ENCODE measurements around the gene ETS1. TPM values are rescaled to one million over a fixed set of nuclear protein-coding genes. Genes with fewer than 3 reads are reported as not detected.

The ETS1 gene
- total and polyA plus RNA-seq, 4 donors = 20.7 to 154 (median 78.7) TPM

DNA sequence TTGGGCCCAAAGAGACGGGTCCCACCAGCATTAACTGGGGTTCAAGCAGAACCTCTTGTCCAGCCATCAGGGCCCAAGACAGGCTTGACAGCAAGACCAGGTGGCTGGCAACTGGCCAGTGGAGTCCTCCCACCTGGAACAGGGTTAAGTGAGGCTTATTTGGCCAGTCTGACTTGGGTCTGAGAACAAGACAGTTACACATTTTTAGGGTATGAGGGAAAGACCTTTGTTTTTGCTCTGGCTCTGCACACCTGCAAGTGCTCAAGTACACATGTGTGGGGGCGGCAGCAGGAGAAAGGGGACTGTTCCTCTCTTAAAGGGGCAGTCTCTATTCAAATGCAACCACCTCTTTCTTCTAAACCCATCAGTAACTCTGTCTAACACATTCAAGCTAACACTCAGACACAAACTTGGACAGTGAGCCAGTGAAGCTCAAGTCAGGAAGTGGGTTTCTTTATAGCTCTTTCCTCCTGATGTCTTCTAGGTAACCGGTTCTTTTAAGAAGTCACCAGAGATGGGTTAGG is 116.2 kb downstream of the ETS1 start:
- Histone ChIP-seq H3K9me3 (ENCODE audit: control insufficient read depth in 4 of 4, insufficient read depth in 3 of 4, low read length in 3 of 4) (no peaks in the 10 kb centered on the region), H3K27me3 (ENCODE audit: control insufficient read depth in 3 of 3, insufficient read depth in 3 of 3, low read length in 2 of 3) (no peaks in the 10 kb centered on the region), H3K9ac (ENCODE audit: insufficient read depth in 1 of 2, low read length in 2 of 2) (no peak overlapping the region), H3K36me3 (ENCODE audit: control insufficient read depth in 4 of 4, insufficient read depth in 4 of 4, low read length in 4 of 4) (peaks cover 0 to 33% (median 23%) of the 10 kb centered on the region in 4 donors), H3K27ac (ENCODE audit: low read depth in 1 of 2, low read length in 1 of 2) (peak overlapping the region in 1 of 2 donors; percentile 78), H3K4me1 (ENCODE audit: control insufficient read depth in 5 of 5, insufficient read depth in 5 of 5, low read length in 5 of 5) (peaks cover 8 to 52% (median 19%) of the 10 kb centered on the region in 5 donors), H3K4me3 (no peak overlapping the region)
- no peak for ATAC-seq (ENCODE audit: insufficient read depth, low FRiP score)
- TF ChIP-seq, protein P1, sequence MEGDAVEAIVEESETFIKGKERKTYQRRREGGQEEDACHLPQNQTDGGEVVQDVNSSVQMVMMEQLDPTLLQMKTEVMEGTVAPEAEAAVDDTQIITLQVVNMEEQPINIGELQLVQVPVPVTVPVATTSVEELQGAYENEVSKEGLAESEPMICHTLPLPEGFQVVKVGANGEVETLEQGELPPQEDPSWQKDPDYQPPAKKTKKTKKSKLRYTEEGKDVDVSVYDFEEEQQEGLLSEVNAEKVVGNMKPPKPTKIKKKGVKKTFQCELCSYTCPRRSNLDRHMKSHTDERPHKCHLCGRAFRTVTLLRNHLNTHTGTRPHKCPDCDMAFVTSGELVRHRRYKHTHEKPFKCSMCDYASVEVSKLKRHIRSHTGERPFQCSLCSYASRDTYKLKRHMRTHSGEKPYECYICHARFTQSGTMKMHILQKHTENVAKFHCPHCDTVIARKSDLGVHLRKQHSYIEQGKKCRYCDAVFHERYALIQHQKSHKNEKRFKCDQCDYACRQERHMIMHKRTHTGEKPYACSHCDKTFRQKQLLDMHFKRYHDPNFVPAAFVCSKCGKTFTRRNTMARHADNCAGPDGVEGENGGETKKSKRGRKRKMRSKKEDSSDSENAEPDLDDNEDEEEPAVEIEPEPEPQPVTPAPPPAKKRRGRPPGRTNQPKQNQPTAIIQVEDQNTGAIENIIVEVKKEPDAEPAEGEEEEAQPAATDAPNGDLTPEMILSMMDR (IDR thresholded peaks at IDR 0.05; ENCODE audit: control extremely low read depth, extremely low read depth) = no peak
- 41 to 47% methylated on average over 3 of the region's 3 CpGs for WGBS, 2 donors
- DNase-seq = no peak

- peaks cover 0 to 36% (median 22%) of the 10 kb centered on the region in 4 donors for H3K36me3 ChIP-seq (ENCODE audit: control insufficient read depth in 4 of 4, insufficient read depth in 4 of 4, low read length in 4 of 4)
Measured at GRCh38 chr11:128470081-128470480, 117.3 kb downstream of the ETS1 start.

GRCh38 chr11:128469220-128469619 is 118.1 kb downstream of the ETS1 start:
- Histone ChIP-seq H3K9me3 (ENCODE audit: control insufficient read depth in 4 of 4, insufficient read depth in 3 of 4, low read length in 3 of 4) (no peaks in the 10 kb centered on the region), H3K4me1 (ENCODE audit: control insufficient read depth in 5 of 5, insufficient read depth in 5 of 5, low read length in 5 of 5) (peaks cover 0 to 56% (median 3%) of the 10 kb centered on the region in 5 donors), H3K9ac (ENCODE audit: insufficient read depth in 1 of 2, low read length in 2 of 2) (no peak overlapping the region), H3K27ac (ENCODE audit: low read depth in 1 of 2, low read length in 1 of 2) (peak overlapping the region in 1 of 2 donors; percentile 92), H3K36me3 (ENCODE audit: control insufficient read depth in 4 of 4, insufficient read depth in 4 of 4, low read length in 4 of 4) (peaks cover 0 to 36% (median 24%) of the 10 kb centered on the region in 4 donors), H3K4me3 (no peak overlapping the region), H3K27me3 (ENCODE audit: control insufficient read depth in 3 of 3, insufficient read depth in 3 of 3, low read length in 2 of 3) (no peaks in the 10 kb centered on the region)
- TF ChIP-seq, protein P1 (IDR thresholded peaks at IDR 0.05; ENCODE audit: control extremely low read depth, extremely low read depth) = no peak
- DNase-seq (no peak), ATAC-seq (ENCODE audit: insufficient read depth, low FRiP score) (no peak)
- 73 to 86% methylated on average over 4 of the region's 4 CpGs for WGBS, 2 donors

More at GRCh38 chr11:128470081-128470480, 117.3 kb downstream of the ETS1 start:
- 69 to 87% methylated on average over 5 of the region's 5 CpGs for WGBS, 2 donors
- ATAC-seq (ENCODE audit: insufficient read depth, low FRiP score) (no peak), DNase-seq (no peak)
- Histone ChIP-seq H3K4me1 (ENCODE audit: control insufficient read depth in 5 of 5, insufficient read depth in 5 of 5, low read length in 5 of 5) (peaks cover 6 to 51% (median 11%) of the 10 kb centered on the region in 5 donors), H3K27me3 (ENCODE audit: control insufficient read depth in 3 of 3, insufficient read depth in 3 of 3, low read length in 2 of 3) (no peaks in the 10 kb centered on the region), H3K9me3 (ENCODE audit: control insufficient read depth in 4 of 4, insufficient read depth in 3 of 4, low read length in 3 of 4) (no peaks in the 10 kb centered on the region), H3K27ac (ENCODE audit: low read depth in 1 of 2, low read length in 1 of 2) (peak overlapping the region in 1 of 2 donors; percentile 26), H3K9ac (ENCODE audit: insufficient read depth in 1 of 2, low read length in 2 of 2) (no peak overlapping the region), H3K4me3 (no peak overlapping the region)
- TF ChIP-seq, protein P1 (IDR thresholded peaks at IDR 0.05; ENCODE audit: control extremely low read depth, extremely low read depth) = no peak

All from lung (tissue), 12 donors.